ENCODE results near the gene RPS6KB1. TPM values are rescaled to one million over a fixed set of nuclear protein-coding genes. Genes with fewer than 3 reads are reported as not detected.
"Not testable (repeated sequence)": the region's sequence is repeated elsewhere in the genome, so short reads cannot be mapped to it uniquely, and the experiment has no call there.

RPS6KB1 gene
- total RNA-seq, 1 experiment from 2014 or later, result 29.1 TPM

GRCh38 chr17:59870482-59870881 is 22.4 kb upstream of the RPS6KB1 start:
- DNase-seq (ENCODE audit: low spot score), result no peak

DNA sequence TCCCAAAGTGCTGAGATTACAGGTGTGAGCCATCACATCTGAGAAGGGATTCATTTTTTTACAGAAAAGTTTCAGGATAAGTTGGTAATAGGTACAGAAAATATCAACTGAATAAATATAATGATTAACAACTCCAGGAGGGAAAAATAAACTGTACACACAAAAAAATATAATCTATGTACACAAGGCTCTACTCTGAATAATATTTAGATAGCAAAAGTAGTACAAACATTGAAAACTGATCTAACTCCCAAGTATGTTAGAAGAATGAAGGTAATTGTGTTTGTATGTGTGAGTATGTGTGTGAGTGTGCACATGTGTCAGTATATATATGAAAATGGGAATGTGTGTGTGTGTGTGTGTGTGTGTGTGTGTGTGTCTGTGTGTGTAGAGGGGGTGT is 20.6 kb upstream of the RPS6KB1 start:
- DNase-seq (ENCODE audit: low spot score), result no peak

- DNase-seq (ENCODE audit: low spot score), result not testable (repeated sequence)
Observed at GRCh38 chr17:59873414-59873813, 19.5 kb upstream of the RPS6KB1 start.

DNA sequence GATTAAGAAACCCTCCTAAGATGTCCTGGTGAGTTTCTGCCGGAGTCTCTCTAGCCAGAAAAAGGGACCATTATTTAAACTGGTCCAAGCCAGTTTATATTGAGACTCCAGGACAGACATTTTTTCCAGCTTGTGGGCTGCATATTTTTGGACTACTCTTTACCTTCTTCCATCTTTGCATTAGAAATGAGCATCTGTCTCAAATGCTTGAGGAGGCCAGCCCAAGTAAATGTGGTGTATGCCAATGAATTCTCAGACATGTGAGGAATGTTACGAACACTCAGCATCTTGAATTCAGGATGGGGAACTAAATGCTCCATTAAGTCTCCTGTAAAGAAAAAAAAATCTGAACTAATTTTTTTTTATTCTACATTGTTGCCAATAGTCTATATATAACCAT is 18.5 kb upstream of the RPS6KB1 start:
- no peak for DNase-seq (ENCODE audit: low spot score)

- DNase-seq (ENCODE audit: low spot score), result no peak
Observed at GRCh38 chr17:59876107-59876506, 16.8 kb upstream of the RPS6KB1 start.

DNA sequence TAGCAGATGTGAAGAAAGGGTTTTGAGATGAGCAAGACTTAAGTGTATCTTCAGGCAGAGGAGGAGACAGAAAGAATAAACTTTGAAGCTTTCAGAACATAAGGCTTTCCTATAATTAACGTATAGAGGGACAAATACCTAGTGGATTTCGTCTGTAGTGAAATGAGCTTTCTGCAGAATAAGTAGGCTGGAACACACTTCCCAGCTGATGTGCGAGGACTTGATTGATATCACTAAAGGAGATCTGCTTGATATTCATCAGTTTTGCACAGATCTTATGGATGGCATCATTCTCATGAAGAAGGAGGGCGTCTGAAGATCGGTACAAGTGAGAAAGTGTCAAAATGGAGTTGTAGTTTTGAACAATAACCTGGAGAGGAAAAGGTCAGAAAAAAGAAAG is 15.0 kb upstream of the RPS6KB1 start:
- DNase-seq (ENCODE audit: low spot score), result no peak

- DNase-seq (ENCODE audit: low spot score), result no peak
Observed at GRCh38 chr17:59878624-59879023, 14.3 kb upstream of the RPS6KB1 start.

GRCh38 chr17:59884861-59885260 is 8.1 kb upstream of the RPS6KB1 start:
- no peak for DNase-seq (ENCODE audit: low spot score)

GRCh38 chr17:59888145-59888750 is 4.7 kb upstream of the RPS6KB1 start:
- DNase-seq (ENCODE audit: low spot score), result no peak

GRCh38 chr17:59890720-59891119 is 2.2 kb upstream of the RPS6KB1 start:
- DNase-seq (ENCODE audit: low spot score), result peak; percentile 19

DNA sequence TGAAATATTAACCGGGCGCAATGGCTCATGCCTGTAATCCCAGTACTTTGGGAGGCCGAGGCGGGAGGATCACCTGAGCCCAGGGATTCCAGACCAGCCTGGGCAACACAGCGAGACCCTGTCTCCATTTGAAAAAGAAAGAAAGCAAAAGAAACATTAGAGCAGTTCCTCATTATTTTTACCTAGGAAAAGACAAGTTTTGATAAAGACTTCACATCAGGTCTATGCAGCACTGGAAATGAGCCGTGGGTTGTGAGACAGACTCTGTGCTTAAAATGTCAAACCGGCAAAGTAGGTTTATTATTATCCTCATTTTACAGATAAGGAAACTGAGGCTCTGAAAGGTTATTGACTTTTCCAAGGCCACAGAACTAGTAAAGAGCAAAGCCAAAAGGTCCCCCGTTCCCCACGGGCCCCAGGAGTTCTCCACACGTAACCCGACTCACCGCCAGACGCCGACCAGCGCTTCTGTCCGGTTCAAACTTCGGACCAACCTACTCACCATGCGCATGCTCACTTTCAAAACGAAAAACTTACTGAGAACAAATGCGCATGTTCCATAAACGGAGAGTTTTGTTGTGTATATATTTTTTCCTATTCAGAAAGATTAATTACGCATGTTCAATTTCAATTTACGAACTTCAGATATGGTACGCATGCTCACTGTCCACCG is 534 bp upstream of the RPS6KB1 start:
- no peak for DNase-seq (ENCODE audit: low spot score)

GRCh38 chr17:59893676-59894100 is 767 bp downstream of the RPS6KB1 start:
- peak; percentile 29 for DNase-seq (ENCODE audit: low spot score)

DNA sequence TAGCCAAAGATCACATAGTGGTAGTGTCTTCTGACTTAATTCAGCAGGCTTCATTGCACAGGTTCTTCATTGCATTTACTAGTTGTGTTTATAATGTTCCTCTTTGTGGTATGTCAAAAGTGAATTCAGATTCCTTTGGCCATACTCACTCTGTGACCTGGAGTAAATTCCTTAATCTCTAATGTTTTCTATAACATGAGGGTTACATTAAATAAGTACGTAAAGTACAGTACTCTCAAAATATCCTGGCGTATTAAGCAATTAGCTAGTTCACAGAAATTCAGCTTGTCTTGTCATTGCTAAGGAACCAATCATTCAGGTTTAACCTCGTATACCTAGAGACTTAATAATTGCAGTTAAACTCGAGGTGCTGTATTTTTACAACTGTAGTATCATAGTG is 4.2 kb downstream of the RPS6KB1 start:
- no peak for DNase-seq (ENCODE audit: low spot score)

GRCh38 chr17:59899099-59899498 is 6.2 kb downstream of the RPS6KB1 start:
- no peak for DNase-seq (ENCODE audit: low spot score)

DNA sequence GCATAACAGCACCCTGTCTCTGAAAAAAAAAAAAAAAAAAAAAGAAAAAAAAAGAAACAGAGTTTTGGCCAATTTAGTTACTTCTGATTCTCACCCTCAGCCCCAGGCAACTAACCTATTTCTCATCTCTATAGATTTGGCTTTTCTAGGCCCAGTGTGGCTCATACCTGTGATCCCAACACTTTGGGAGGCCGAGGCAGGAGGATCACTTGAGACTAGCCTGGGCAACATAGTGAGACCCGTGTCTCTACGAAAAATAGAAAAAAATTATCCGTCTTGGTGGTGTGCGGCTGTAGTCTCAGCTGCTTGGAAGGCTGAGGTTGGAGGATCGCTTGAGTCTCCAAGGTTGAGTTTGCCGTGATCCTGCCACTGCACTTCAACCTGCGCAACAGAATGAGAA is 8.7 kb downstream of the RPS6KB1 start:
- DNase-seq (ENCODE audit: low spot score), result no peak

DNA sequence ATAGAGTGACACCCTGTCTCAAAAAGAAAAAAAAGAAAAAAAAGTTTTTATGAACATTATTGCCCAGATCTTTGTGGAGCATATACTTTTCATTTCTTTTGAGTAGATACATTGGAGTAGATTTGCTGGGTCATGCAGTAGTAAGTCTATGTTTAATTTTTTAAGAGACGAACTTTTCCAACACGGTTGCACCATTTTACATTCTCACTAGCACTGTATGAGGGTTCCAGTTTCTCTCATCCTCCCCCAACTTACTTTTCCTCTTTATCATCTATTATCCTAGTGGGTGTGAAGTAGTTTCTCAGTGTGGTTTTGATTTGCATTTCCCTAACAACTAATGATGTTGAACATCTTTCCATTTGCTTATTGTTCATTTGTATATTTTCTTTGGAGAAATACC is 10.5 kb downstream of the RPS6KB1 start:
- DNase-seq (ENCODE audit: low spot score), result no peak

DNA sequence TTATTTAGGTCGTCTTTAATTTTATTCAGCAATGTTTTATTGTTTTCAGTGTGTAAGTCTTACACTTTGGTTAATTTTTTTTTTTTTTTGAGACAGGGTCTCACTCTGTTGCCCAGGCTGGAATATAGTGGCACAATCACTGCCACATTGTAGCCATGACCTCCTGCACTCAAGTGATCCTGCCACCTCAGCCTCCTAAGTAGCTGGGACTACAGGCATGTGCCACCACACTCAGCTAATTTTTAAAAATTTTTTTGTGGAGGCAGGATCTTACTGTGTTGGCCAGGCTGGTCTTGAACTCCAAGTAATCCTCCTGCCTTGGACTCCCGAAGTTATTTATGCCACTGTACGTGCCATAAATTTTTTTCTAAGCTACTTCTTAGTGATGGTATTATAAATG is 14.5 kb downstream of the RPS6KB1 start:
- DNase-seq (ENCODE audit: low spot score), result no peak

DNA sequence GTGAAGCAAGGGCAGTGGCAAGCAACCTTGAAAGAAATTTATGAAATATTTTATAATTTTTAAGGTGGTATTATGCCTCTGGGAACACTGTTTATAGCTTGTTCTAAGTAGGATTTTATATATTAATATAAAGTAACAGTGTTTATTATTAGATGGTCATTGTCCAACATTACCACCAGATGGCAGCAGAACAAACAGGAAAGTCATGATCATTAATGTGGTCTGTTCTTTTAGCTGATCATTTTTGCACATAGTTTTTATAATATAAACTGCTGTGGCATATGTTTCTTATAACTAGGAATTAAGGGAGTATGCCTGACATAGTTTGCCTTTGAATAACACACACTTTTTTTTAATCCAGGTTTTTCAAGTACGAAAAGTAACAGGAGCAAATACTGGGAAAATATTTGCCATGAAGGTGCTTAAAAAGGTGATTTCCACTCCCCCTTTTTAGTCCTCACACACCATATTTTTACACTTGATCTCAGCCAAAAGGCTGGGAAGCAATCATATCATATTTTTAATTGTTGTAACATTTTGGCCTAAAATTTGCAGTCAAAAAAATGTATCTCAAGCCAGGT is 21.4 kb downstream of the RPS6KB1 start:
- DNase-seq (ENCODE audit: low spot score), result peak; percentile 40

- no peak for DNase-seq (ENCODE audit: low spot score)
Observed at GRCh38 chr17:59916446-59916845, 23.5 kb downstream of the RPS6KB1 start.

DNA sequence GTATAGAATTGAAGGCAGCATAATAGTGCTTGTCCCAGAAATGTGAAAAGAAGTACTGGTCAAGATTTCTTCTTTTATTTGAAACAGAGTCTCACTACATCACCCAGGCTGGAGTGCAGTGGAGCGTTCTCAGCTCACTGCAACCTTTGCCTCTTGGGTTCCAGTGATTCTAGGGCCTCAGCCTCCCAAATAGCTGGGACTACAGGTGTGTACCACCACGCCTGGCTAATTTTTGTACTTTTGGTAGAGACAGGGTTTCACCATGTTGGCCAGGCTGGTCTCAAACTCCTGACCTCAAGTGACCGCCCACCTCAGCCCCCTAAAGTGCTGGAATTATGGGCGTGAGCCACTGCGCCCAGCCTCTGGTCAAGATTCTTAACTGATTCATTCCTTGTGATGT is 27.7 kb downstream of the RPS6KB1 start:
- not testable (repeated sequence) for DNase-seq (ENCODE audit: low spot score)

GRCh38 chr17:59930121-59930520 is 37.2 kb downstream of the RPS6KB1 start:
- DNase-seq (ENCODE audit: low spot score), result not testable (repeated sequence)

DNA sequence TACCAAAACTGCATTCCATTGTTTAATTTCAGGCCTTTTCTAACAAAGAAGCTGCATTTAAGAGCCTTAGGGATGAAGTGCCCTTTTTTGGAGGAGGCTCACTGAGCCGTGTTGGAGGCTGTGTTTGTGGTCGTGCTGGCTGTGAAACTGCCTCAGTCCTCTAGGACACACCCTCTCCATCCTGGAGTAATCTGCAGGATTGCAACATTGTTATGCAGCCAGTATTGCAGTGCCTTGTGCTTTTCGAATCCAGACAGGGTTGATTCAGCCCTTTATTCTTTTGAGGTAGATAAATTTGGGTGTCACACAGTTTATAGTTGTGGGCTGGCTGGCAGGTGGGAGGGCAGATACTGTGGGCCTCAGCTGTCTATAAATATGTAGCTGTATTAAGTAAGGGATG is 37.8 kb downstream of the RPS6KB1 start:
- not testable (repeated sequence) for DNase-seq (ENCODE audit: low spot score)

DNA sequence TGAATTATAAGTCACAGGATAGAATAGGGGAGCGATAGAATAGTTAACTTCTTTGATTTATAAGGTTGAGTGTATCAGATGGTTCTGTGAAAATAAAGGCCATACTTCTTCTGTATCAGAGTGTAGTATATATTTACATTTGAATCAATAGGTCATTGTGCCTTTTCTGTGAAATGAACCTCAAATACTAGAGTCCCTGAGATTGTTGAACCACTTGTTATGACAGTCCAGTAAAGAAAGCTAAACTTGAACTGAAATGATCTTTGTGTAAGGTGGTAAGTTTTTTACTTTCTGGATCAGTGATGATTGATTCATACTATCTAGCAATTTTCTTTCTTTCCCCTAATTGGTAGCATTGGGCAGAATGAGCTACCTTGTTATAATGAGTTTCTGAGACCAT is 40.4 kb downstream of the RPS6KB1 start:
- not testable (repeated sequence) for DNase-seq (ENCODE audit: low spot score)
